K562 (cell line): ENCODE measurements around the gene DAO. TPM values are rescaled to one million over a fixed set of nuclear protein-coding genes. Genes with fewer than 3 reads are reported as not detected.

Source experiments
- COPS2 ChIP-seq: fragments of 450-650 bp; conservative IDR thresholded peaks from 2 replicates; pipeline ENCODE4 v1.6.1; 2016; ENCODE audit warnings: mild to moderate bottlenecking, moderate library complexity
- DEAF1 ChIP-seq: fragments of 450-650 bp; formaldehyde crosslinking; IDR thresholded peaks from 2 replicates; pipeline ENCODE4 v1.4.0; 2020; ENCODE audit warnings: mild to moderate bottlenecking, moderate library complexity
- E2F8 ChIP-seq: fragments of 450-650 bp; IDR thresholded peaks from 2 replicates; pipeline ENCODE4 v1.7.1; 2018; ENCODE audit warnings: mild to moderate bottlenecking, low read depth; ENCODE audit not compliant: partially characterized antibody
- KAT2B ChIP-seq: IDR thresholded peaks from one replicate; pipeline ENCODE4 v1.6.1; 2012; ENCODE audit warnings: low read depth, mild to moderate bottlenecking, control low read depth, inconsistent platforms, low read length, moderate library complexity
- KLF13 ChIP-seq: fragments of 450-650 bp; IDR thresholded peaks from 2 replicates; pipeline ENCODE4 v1.6.1; 2016; ENCODE audit warnings: missing genetic modification characterization, low read depth, mild to moderate bottlenecking, missing compliant biosample characterization, moderate library complexity, borderline replicate concordance
- LCOR ChIP-seq: sonication (generic); formaldehyde crosslinking; IDR thresholded peaks from 2 replicates; pipeline ENCODE4 v1.8.0; 2022; ENCODE audit warnings: mild to moderate bottlenecking, missing genetic modification reagents
- PHB2 ChIP-seq: fragments of 450-650 bp; IDR thresholded peaks from 2 replicates; pipeline ENCODE4 v1.6.1; 2017; ENCODE audit warnings: low read depth
- PRMT5 ChIP-seq: sonication (generic); formaldehyde crosslinking; IDR thresholded peaks from 2 replicates; pipeline ENCODE4 v1.5.0; 2020; ENCODE audit warnings: missing genetic modification reagents
- RCOR1 ChIP-seq, 2 experiments: IDR thresholded peaks; 2 replicates each; pipeline ENCODE4 v1.6.1; 2012; ENCODE audit warnings: low read depth in 2 of 2, low read length in 2 of 2, borderline replicate concordance in 1 of 2, improper control_type of control experiment in 1 of 2
- SPI1 ChIP-seq: IDR thresholded peaks from 2 replicates; pipeline ENCODE4 v1.6.1; 2011; ENCODE audit warnings: low read depth, low read length, control low read depth, borderline replicate concordance
- ZBTB1 ChIP-seq: sonication (generic); formaldehyde crosslinking; IDR thresholded peaks from 2 replicates; pipeline ENCODE4 v1.8.1; 2023; ENCODE audit warnings: missing genetic modification reagents, low read depth, mild to moderate bottlenecking, borderline replicate concordance
- ZBTB8A ChIP-seq: fragments of 450-650 bp; IDR thresholded peaks from 2 replicates; pipeline ENCODE4 v1.6.1; 2018; ENCODE audit warnings: mild to moderate bottlenecking, moderate library complexity; ENCODE audit not compliant: partially characterized antibody
- polyA plus RNA-seq, 8 experiments: library from polyadenylated mRNA; depleted of rRNA in 4 of 8; stranded (reverse) in 5 of 8; unstranded in 3 of 8; fragments of >200 nt; fragmentation: Nextera tagmentation in 2 of 8; fragmentation: Illumina TruSeq in 1 of 8; extraction: Ambion mirVana in 2 of 8; extraction: Trizol in 1 of 8; gene quantifications; 2 replicates each; pipeline versions ENCODE4 v1.2.1 to v1.2.3, GENCODE V29; 2011 to 2014; ENCODE audit warnings: inconsistent platforms in 1 of 8, missing spikeins in 1 of 8
- total RNA-seq, 7 experiments: library from RNA; depleted of rRNA in 6 of 7; stranded (reverse); fragments of >200 nt in 6 of 7; fragmentation: Illumina TruSeq in 2 of 7; extraction: Trizol in 2 of 7; gene quantifications; 2 replicates each; pipeline versions ENCODE4 v1.2.1 to v1.2.3, GENCODE V29; 2011 to 2021; ENCODE audit warnings: low replicate concordance in 1 of 7
- TF ChIP-seq, protein P1 (sequence below), 2 experiments: fragments of 450-650 bp; formaldehyde crosslinking in 1 of 2; IDR thresholded peaks; 2 replicates each; pipeline versions ENCODE4 v1.4.0 to v1.6.1; 2014 to 2020; ENCODE audit warnings: mild to moderate bottlenecking in 2 of 2, borderline replicate concordance in 1 of 2, low read depth in 1 of 2

Gene DAO
- total and polyA plus RNA-seq, 9 of the 15 experiments (the other 6 are each of a cell fraction or from before 2014, with no cell fraction given) = not detected

GRCh38 chr12:108855284-108856169, 24.4 kb upstream of the DAO start (continued):
- TF ChIP-seq E2F8 (no peak), ZBTB8A (no peak), COPS2 (no peak), PRMT5 (CRISPR knock-in tag) (no peak), PHB2 (peak; percentile 87), SPI1 (0 out of 2 replicates have a peak, but pooled peaks have one; percentile 59), LCOR (peak; percentile 55; the same call in 1 of the 2 replicates), RCOR1 (IDR thresholded peaks at IDR 0.05; ENCODE audit: borderline replicate concordance in 1 of 2, low read depth in 2 of 2, low read length in 2 of 2) (peak; percentile 89 to 94), DEAF1 (CRISPR knock-in tag) (no peak), KAT2B (no peak), ZBTB1 (CRISPR knock-in tag) (no peak), KLF13 (tag) (no peak)
- TF ChIP-seq, protein P1, sequence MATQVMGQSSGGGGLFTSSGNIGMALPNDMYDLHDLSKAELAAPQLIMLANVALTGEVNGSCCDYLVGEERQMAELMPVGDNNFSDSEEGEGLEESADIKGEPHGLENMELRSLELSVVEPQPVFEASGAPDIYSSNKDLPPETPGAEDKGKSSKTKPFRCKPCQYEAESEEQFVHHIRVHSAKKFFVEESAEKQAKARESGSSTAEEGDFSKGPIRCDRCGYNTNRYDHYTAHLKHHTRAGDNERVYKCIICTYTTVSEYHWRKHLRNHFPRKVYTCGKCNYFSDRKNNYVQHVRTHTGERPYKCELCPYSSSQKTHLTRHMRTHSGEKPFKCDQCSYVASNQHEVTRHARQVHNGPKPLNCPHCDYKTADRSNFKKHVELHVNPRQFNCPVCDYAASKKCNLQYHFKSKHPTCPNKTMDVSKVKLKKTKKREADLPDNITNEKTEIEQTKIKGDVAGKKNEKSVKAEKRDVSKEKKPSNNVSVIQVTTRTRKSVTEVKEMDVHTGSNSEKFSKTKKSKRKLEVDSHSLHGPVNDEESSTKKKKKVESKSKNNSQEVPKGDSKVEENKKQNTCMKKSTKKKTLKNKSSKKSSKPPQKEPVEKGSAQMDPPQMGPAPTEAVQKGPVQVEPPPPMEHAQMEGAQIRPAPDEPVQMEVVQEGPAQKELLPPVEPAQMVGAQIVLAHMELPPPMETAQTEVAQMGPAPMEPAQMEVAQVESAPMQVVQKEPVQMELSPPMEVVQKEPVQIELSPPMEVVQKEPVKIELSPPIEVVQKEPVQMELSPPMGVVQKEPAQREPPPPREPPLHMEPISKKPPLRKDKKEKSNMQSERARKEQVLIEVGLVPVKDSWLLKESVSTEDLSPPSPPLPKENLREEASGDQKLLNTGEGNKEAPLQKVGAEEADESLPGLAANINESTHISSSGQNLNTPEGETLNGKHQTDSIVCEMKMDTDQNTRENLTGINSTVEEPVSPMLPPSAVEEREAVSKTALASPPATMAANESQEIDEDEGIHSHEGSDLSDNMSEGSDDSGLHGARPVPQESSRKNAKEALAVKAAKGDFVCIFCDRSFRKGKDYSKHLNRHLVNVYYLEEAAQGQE (IDR thresholded peaks at IDR 0.05; ENCODE audit: borderline replicate concordance) = no peak; the same call in 1 of the 2 replicates
- TF ChIP-seq, protein P1 (CRISPR knock-in tag; IDR thresholded peaks at IDR 0.05; ENCODE audit: low read depth) = no peak
